ENCODE results near the gene TRIM66.
A peak's percentile ranks its signal among the peaks of the same experiment; 100 is the strongest.

TRIM66 gene

GRCh38 chr11:8682303-8683114 is at the start of gene TRIM66, which contains the start of gene RPL27A:
TRIM66 (minus strand) TSS chr11:8682665; CDS start chr11:8672274, 10,391 bp downstream.
RPL27A (plus strand) TSS chr11:8682792; CDS start chr11:8682814, 22 bp downstream.
- DNase-seq (ENCODE audit: low read depth in 2 of 2), result peak; percentile 95 to 98

- no peak for DNase-seq (ENCODE audit: low read depth in 2 of 2)
Measured at GRCh38 chr11:8731647-8732323, 49.3 kb upstream of the TRIM66 start.

DNA sequence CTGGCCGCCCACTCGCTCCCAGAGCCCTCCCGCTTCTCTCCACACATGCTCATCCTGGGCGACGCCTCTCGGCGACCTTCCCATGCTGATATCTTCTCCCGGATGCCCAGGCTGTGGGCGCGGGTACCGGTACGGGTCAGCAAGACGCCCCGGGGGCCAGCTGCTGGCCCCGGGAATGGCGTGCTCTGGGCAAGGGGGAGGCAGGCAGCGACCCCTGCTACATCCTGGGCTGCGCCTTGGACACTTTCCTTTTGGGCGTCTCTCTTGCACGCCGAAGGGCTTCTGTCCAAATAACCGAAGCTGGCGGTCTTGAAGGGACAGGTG is 48.2 kb upstream of the TRIM66 start:
- DNase-seq (ENCODE audit: low read depth in 2 of 2), result no peak

GRCh38 chr11:8729837-8730696 is 47.6 kb upstream of the TRIM66 start:
- DNase-seq (ENCODE audit: low read depth in 2 of 2), result no peak

DNA sequence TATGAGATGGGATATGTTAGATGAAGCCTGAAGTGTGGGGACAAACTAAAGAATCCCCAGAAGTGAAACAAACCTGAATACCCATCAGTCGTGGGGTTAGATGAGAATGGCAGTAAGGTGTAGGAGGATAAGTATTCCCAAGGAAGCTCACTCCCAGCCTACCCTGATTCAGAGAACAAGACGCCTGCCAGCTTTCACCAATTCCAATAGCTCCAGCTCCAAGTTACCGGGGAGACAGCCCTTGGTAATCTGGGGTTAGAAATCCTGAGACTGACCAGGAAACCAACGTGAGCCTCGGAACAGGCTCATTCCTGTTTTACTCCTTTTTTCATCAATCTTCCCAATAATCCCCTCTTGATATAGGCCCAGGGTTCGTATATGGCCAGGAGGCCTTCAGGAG is 46.6 kb upstream of the TRIM66 start:
- DNase-seq (ENCODE audit: low read depth in 2 of 2), result no peak

DNA sequence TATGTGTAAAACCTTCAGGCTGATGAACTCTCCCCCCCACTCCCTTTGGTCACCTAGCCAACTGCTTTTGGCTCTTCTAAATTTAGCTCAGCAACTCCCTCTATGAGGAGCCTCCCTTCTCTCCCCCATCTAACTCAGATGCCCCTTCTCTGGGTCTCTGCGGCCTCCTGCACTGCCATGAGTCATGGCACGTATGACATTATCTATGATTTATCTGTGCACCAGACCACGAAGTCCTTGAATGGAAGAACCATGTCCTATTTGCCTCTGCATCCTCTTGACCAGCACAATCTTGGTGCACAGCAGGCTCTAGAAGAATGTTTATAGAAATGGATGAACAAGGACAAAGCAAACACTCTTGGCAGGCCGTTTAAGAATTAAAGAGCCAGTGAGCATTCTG is 46.1 kb upstream of the TRIM66 start:
- DNase-seq (ENCODE audit: low read depth in 2 of 2), result no peak

- no peak for DNase-seq (ENCODE audit: low read depth in 2 of 2)
Measured at GRCh38 chr11:8726395-8726794, 43.9 kb upstream of the TRIM66 start.

- DNase-seq (ENCODE audit: low read depth in 2 of 2), result no peak
Measured at GRCh38 chr11:8724682-8725081, 42.2 kb upstream of the TRIM66 start.

GRCh38 chr11:8723711-8724110 is 41.2 kb upstream of the TRIM66 start:
- no peak for DNase-seq (ENCODE audit: low read depth in 2 of 2)

GRCh38 chr11:8722809-8723208 is 40.3 kb upstream of the TRIM66 start:
- DNase-seq (ENCODE audit: low read depth in 2 of 2), result no peak

GRCh38 chr11:8721609-8722500 is 39.4 kb upstream of the TRIM66 start:
- no peak for DNase-seq (ENCODE audit: low read depth in 2 of 2)

GRCh38 chr11:8720868-8721608 is 38.6 kb upstream of the TRIM66 start:
- no peak for DNase-seq (ENCODE audit: low read depth in 2 of 2)

- DNase-seq (ENCODE audit: low read depth in 2 of 2), result no peak
Measured at GRCh38 chr11:8720352-8720751, 37.9 kb upstream of the TRIM66 start.

- no peak for DNase-seq (ENCODE audit: low read depth in 2 of 2)
Measured at GRCh38 chr11:8719721-8720120, 37.3 kb upstream of the TRIM66 start.

GRCh38 chr11:8719211-8719649 is 36.8 kb upstream of the TRIM66 start:
- DNase-seq (ENCODE audit: low read depth in 2 of 2), result no peak

DNA sequence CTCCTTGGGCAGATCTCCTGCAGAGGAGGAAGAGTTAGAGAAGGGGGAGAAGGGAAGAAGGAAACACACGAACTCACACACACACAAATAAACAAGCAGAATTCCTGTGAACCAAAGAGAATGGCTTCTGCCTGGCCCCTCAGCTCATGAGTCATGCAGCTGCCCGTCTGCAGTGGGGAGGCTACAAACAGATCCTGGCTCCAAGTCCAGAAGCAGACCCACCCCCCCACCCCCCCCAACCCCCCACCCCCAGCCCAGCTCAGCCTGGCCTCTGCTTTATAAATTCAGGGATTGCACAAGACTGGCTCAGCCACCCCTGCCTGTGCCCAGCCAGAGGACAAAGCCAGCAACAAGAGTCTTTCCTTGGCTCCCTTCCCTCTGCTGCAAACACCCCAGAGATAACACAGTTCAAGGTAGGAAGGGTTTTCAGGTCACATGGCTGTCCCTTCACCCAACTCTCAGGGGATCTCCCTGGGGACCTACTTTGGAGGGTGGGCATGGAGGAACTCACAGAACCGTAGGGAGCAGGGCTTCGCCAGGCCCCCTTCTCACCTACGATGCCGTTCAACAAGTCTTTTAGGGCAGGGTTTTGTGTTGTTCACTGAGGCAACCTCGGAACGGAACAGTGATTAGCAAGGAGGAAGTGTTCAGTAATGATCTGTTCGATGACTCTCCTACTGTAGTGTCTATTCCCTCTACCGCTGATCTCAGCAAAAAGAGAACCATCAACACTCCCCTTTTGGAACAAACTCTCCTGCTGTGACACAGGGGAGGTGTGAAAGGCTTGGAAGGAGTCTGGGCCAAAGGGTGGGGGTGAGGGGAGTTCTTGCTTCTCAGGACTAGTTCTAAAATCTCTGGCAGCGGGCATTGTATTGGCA is 35.6 kb upstream of the TRIM66 start:
- no peak for DNase-seq (ENCODE audit: low read depth in 2 of 2)

GRCh38 chr11:8717544-8717875 is 35.0 kb upstream of the TRIM66 start:
- no peak for DNase-seq (ENCODE audit: low read depth in 2 of 2)

DNA sequence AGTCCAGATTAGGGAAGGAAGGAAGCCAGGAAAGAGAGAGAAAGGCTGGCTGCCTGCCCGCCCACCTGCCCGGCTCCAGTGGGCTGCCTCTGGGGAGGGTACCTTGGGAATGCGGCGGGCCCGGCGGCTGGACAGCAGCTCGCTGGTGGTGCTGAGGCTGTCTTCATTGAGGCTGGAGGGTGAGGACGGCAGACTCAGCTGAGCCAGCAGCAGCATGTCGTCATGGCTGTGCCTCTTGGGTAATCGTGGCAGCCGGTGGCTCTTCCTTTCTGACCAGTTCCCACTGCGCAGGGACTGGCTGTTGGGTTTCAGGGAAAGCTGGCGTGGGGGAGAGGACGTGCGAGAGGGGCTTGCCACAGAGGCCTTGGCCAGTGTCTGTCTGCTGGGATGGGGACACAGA is 33.0 kb upstream of the TRIM66 start:
- DNase-seq (ENCODE audit: low read depth in 2 of 2), result no peak

DNA sequence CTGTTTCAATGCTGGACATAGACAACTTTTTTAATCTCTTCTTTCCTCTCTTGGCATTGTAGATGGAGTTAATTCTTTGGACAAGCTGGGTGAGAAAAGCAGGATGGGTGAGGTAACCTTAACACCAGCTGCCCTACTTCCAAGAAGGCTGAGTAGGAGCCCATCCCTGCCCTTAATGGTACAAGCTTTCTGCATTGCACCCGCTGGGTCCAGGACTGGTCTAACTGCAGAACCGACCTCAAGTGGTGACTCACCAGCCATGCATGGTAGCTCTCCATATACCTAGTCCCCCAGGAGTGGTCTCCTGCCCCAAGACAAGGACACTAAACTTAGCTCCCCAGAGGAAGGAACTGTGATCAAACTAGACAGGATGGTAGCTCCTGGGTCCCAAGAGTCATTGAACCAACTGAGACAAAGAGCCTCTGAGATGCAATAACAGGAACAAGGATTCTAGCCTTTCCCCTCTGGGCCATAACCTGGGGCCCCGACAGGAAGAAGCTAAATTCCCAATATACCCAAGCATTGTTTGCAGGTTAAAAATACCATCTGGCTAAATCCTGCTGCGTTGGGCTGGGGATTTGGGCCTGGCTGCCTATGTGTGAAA is 32.3 kb upstream of the TRIM66 start:
- no peak for DNase-seq (ENCODE audit: low read depth in 2 of 2)

Data from stimulated activated CD4-positive, alpha-beta T cell treated with anti-CD3 and anti-CD28 coated beads, Interleukin-15, amount 100 ng/mL, for 48 hours (primary cell).